Fibroblast of the aortic adventitia (primary cell): ENCODE data around the gene MED16. TPM values are rescaled to one million over a fixed set of nuclear protein-coding genes. Genes with fewer than 3 reads are reported as not detected.

Experiments used
- DNase-seq: peaks from one replicate; pipeline ENCODE4 v3.0.0-alpha.2; 2010; ENCODE audit warnings: low read depth
- H3K4me3 ChIP-seq: 2 replicates; pipeline ENCODE4 v1.5.1; 2011; ENCODE audit warnings: low read depth, mild to moderate bottlenecking, control low read depth, low read length, moderate library complexity
- total RNA-seq: library from RNA; depleted of rRNA; stranded (reverse); fragments of >200 nt; gene quantifications from 2 replicates; pipeline ENCODE4 v1.2.3, GENCODE V29; 2012; ENCODE audit warnings: low replicate concordance
- TF ChIP-seq, protein P1 (sequence below): IDR thresholded peaks from 2 replicates; pipeline ENCODE4 v1.5.1; 2011; ENCODE audit warnings: mild to moderate bottlenecking, low read length, control low read depth, inconsistent platforms; ENCODE audit not compliant: insufficient read depth

Gene MED16
- total RNA-seq, 1 donor = 24.5 TPM

DNA sequence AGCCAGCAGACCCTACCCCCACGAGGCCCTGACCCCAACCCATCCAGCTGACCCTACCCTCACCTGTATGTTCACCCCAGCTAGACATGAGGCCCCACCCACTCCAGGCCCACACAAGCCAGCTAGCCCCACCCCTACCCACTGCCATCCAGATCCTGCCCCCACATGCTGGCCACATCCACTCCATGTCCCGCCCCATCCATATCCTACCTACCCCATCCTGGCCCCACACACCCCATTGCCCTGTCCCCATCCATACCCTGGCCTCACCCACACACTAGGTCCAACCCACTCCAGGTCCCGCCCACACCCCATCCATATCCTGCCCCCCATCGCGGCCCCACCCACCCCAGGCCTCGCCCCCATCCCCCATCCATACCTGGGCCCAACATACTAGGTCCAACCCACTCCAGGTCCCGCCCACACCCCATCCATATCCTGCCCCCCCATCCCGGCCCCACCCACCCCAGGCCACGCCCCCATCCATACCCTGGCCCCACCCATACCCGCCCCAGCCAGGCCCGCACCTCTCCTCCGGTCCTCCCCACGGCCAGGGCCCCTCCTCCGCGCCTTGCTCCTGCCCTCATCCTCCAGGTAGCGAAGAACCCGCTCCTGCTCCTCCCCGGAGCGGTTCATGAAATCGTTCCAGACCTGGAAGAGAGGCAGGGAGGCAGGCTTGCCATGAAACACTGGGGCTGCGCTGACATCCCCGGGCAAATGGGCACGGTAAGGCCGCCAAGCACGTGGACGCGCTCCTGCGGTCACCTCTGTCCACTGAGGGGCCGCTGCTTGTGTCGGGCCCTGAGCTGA, 7.5 kb upstream of the MED16 start:
- no peak overlapping the region for H3K4me3 ChIP-seq
- DNase-seq = no peak
- TF ChIP-seq, protein P1, sequence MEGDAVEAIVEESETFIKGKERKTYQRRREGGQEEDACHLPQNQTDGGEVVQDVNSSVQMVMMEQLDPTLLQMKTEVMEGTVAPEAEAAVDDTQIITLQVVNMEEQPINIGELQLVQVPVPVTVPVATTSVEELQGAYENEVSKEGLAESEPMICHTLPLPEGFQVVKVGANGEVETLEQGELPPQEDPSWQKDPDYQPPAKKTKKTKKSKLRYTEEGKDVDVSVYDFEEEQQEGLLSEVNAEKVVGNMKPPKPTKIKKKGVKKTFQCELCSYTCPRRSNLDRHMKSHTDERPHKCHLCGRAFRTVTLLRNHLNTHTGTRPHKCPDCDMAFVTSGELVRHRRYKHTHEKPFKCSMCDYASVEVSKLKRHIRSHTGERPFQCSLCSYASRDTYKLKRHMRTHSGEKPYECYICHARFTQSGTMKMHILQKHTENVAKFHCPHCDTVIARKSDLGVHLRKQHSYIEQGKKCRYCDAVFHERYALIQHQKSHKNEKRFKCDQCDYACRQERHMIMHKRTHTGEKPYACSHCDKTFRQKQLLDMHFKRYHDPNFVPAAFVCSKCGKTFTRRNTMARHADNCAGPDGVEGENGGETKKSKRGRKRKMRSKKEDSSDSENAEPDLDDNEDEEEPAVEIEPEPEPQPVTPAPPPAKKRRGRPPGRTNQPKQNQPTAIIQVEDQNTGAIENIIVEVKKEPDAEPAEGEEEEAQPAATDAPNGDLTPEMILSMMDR = no peak

DNA sequence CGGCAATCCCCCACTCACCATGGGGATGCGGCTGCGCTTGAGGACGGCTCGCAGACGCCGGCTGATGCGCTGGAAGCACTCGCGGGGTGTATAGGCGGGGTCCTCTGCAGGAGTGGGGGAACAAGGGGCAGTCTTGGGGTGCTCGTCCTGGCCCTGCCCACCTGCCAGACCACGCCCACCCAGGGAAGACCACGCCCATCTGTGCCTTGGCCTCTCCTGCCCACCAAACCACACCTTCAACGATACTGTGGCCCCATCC, 7.0 kb upstream of the MED16 start:
- no peak for DNase-seq
- H3K4me3 ChIP-seq = no peak overlapping the region
- TF ChIP-seq, protein P1 = no peak

DNA sequence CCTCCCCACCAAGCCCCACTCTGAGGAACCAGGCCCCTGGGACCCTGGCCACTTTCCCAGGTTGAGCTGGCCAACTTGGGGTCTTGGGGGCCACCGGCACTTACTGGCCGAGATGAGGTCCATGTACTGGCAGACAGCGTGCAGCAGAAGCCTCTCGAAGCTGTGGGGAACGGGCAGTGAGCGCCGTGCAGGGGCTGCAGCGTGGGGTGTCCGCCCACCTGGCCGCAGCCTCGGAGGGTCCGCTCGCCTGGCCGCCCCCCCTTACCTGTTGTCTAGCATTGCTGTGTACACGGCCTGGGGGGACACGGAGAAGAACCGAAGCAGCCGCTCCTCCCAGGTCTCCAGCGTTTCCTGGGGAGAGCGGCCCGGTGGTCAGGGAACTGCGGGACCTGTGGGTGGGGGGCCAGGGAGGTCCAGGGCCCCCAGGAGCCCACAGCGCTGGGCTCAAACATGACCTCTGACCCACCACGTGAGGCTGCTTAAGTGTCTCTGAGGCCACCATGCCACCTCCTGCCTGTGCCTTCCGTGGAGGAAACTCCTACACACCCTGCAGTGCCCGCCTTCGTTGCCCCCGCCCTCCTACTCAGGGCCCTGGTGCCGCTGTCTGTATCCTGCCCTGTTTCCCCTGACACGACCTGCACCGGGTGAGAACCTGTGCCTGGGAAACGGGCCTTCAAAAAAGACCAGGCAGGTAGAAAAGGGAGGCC, 6.5 kb upstream of the MED16 start:
- H3K4me3 ChIP-seq = no peak overlapping the region
- TF ChIP-seq, protein P1 = no peak
- DNase-seq = no peak

DNA sequence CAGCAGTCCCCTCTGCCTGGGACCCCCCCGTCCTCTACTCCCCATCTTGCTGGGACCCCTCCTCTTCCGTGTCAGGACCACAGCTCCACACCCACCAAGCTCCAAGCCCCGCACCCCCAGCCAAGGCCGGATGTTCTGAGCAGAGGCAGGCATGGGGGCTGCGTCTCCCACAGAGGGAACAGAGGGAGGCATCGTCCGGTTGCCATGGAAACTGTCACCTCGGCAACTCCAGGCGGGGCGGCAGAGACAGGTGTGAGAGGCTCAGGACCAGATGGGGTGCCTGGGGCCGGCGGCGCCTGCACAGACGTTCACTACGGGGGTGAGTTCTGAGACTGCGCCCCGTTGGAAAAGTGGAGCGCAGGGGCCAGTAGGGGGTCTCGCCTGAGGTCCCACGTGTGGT, 5.7 kb upstream of the MED16 start:
- no peak for DNase-seq
- TF ChIP-seq, protein P1 = no peak

DNA sequence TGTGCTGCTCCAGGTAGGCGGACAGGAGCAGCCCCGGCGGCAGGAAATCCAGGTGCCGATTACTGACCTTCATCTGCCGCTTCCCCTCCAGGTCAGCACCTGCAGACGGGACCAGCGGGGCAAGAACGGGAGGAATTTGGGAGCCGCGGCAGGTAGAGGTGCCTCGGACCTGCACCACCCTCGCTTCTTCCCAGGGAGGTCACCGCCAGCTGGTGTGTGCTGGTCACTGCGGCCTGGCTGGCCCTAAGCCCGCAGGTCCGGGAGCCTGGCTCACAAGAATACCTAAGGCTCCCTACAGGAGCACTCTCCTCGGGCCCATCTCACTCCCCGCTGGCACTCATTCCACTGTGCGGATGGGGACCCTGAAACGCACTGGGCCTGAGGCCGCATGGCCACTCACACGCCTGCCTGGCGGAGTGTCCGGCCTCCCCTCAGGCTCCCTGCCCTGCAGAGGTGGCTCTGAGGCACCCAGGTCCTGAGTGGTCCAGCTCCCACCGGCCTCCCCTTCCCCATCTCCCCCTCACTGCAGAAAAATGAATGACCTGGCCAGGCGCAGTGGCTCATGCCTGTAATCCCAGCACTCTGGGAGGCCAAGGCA, 4.6 kb upstream of the MED16 start:
- TF ChIP-seq, protein P1 = no peak
- no peak overlapping the region for H3K4me3 ChIP-seq
- DNase-seq = no peak

More for the DNA sequence above, 5.7 kb upstream of the MED16 start:
- no peak overlapping the region for H3K4me3 ChIP-seq

DNA sequence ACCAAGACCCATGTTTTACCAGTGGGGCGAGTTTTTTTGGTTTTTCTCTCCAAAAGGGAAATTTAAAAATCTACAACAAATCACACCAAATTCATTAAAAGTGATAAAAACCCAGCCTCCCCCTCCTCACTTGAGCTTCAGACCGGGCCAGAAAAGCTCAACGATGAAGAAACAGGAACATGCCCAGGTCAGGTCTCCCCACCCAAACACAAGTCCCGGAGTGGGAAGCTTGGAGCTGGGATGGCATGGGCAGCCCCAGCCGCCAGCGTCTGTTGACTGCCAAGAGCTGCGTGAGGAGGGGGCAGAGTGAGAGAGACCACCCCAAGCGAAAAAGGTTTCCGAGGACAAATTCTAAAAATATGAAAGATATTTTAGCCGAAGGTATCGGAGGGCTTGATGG, 4.0 kb upstream of the MED16 start:
- H3K4me3 ChIP-seq = no peak overlapping the region
- TF ChIP-seq, protein P1 = no peak
- DNase-seq = no peak
